DOHH2 (cell line): Measurements from ENCODE around the gene PTBP2.

Source experiments
- CTCF ChIP-seq: fragments of 200-600 bp; sonication (generic); IDR thresholded peaks from one replicate; pipeline ENCODE4 v1.5.1; 2014; ENCODE audit warnings: antibody characterized with exemption, mild to moderate bottlenecking, low read depth, low read length; ENCODE audit not compliant: poor library complexity, severe bottlenecking
- EZH2phosphoT487 ChIP-seq: fragments of 200-600 bp; sonication (generic); IDR thresholded peaks from 2 replicates; pipeline ENCODE4 v1.6.1; 2017; ENCODE audit warnings: borderline replicate concordance, mild to moderate bottlenecking, antibody characterized with exemption, low read length, moderate library complexity, mixed read lengths

DNA sequence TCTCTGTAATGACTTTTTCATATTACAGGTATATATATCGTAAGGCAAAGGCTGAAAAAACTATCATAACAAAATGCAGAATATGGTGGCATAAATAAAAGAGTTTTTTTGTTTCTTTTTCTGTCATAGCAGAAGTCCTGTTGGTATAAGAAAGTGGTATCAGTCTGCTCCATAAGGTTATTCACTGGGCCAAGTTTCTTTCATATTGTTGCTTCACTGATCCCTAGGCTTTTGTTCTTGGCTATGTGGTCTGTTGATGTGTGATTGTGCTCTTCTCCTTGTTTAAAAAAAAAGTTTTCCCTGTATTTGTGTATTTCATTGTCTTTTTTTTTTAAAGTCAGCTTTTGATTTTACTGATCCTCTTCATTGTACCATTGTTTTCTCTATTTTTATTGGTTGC is 26.0 kb downstream of the PTBP2 start:
- TF ChIP-seq CTCF (no peak), EZH2phosphoT487 (no peak)
